Ovary (tissue), 9 donors: ENCODE results near the gene NLRP10. TPM values are rescaled to one million over a fixed set of nuclear protein-coding genes. Genes with fewer than 3 reads are reported as not detected.

ENCODE experiments used
- DNase-seq, 5 donors: peaks; one replicate each; pipeline ENCODE4 v3.0.0-alpha.2; 2019 to 2020
- H3K27ac ChIP-seq, 2 donors: fragments of 200-600 bp; one replicate each; pipeline versions ENCODE4 v1.5.1 to v1.8.0; 2019 to 2022
- H3K27me3 ChIP-seq: fragments of 200-600 bp; one replicate; pipeline ENCODE4 v1.8.0; 2022
- H3K36me3 ChIP-seq: fragments of 200-600 bp; sonication (generic); one replicate; pipeline ENCODE4 v1.5.1; 2019
- H3K4me1 ChIP-seq: one replicate; pipeline ENCODE4 v1.8.1; 2013; ENCODE audit warnings: mild to moderate bottlenecking, moderate library complexity; ENCODE audit not compliant: insufficient read depth
- H3K4me3 ChIP-seq: fragments of 200-600 bp; sonication (generic); one replicate; pipeline ENCODE4 v1.5.1; 2017
- H3K9me3 ChIP-seq, 2 donors: fragments of 200-600 bp in 1 of 2; sonication (generic) in 1 of 2; one replicate each; pipeline versions ENCODE4 v1.5.1 to v1.8.1; 2013 to 2019; ENCODE audit warnings: mild to moderate bottlenecking in 1 of 2, moderate library complexity in 1 of 2
- EP300 ChIP-seq: sonication (generic); formaldehyde crosslinking; IDR thresholded peaks from one replicate; pipeline ENCODE4 v1.6.1; 2017; ENCODE audit warnings: antibody characterized with exemption
- POLR2A ChIP-seq: fragments of 450-650 bp; IDR thresholded peaks from one replicate; pipeline ENCODE4 v1.6.1; 2017; ENCODE audit warnings: antibody characterized with exemption, mild to moderate bottlenecking, moderate library complexity
- WGBS, 3 donors: extraction: QIAGEN DNeasy Blood & Tissue Kit in 1 of 3; methylation state at CpG; one replicate each; pipeline versions ENCODE4 v1.1.5 to v1.1.7; 2013 to 2017; 5-methylcytosine and 5-hydroxymethylcytosine counted together
- intact Hi-C, 4 donors: fragments of 100-400 bp; cut with DNase I; formaldehyde crosslinking; loops; one replicate each; pipeline versions ENCODE4 v1.11.0 to v1.15.1; 2022 to 2023
- polyA plus RNA-seq, 2 donors: library from polyadenylated mRNA; stranded (reverse); fragments of 200-250 nt in 1 of 2; fragments of 350-450 nt in 1 of 2; fragmentation: Illumina TruSeq in 1 of 2; extraction: RNeasy Lipid Tissue Mini Kit (QIAGEN cat#74804) in 1 of 2; gene quantifications; one replicate each; pipeline ENCODE4 v1.2.3, GENCODE V29; 2013 to 2014
- total RNA-seq, 7 donors: library from RNA; depleted of rRNA in 2 of 7; stranded (reverse); fragments of >200 nt in 2 of 7; fragmentation: NEBNext Ultra II Directional in 3 of 7; extraction: Animal tissue kit (Norgen Biotek cat#: 25700) in 3 of 7; gene quantifications; one replicate each; pipeline versions ENCODE4 v1.1.0 to v1.2.4, GENCODE V29; 2016 to 2023
- TF ChIP-seq, protein P1 (sequence below), 3 donors: fragments of 450-650 bp in 2 of 3; fragments of 200-600 bp in 1 of 3; IDR thresholded peaks; one replicate each; pipeline versions ENCODE4 v1.5.1 to v1.8.0; 2016 to 2022; ENCODE audit warnings: antibody characterized with exemption in 3 of 3, mild to moderate bottlenecking in 1 of 3
- donor health status: DM: no; HTN: no; CAD: no; lungs with moderate emphysema.
- donor health status: DM: no; HTN: no; CAD: no.
- donor health status: Bipolar disorder and iron deficiency.
- donor health status: DM: yes; HTN: yes; CAD: no.
- donor health status: DM: no; HTN: no; CAD: no.
- donor health status: DM: yes; HTN: yes; CAD: no.

Gene NLRP10
- total and polyA plus RNA-seq, 9 donors, result not detected

DNA sequence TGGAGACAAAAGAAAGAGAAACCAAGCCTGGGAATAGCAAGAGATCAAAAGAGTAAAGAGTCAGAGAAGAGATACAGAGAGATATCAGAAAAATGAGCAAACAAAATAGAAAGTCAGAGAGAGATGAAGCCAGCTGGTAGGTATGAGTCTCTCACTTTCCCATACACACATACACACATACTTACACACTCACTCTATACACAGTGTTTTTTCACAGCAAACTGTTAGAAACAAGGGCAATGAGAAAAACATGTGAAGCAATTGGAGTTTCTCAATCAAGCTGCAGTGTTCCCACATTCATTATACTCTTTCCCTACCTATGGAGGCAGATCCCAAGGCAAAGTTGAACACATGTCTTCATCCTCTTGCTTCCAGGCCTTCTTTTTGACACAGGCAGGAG is 2.6 kb upstream of the NLRP10 start:
- no peak for TF ChIP-seq EP300
- TF ChIP-seq POLR2A, result no peak
- TF ChIP-seq, protein P1, sequence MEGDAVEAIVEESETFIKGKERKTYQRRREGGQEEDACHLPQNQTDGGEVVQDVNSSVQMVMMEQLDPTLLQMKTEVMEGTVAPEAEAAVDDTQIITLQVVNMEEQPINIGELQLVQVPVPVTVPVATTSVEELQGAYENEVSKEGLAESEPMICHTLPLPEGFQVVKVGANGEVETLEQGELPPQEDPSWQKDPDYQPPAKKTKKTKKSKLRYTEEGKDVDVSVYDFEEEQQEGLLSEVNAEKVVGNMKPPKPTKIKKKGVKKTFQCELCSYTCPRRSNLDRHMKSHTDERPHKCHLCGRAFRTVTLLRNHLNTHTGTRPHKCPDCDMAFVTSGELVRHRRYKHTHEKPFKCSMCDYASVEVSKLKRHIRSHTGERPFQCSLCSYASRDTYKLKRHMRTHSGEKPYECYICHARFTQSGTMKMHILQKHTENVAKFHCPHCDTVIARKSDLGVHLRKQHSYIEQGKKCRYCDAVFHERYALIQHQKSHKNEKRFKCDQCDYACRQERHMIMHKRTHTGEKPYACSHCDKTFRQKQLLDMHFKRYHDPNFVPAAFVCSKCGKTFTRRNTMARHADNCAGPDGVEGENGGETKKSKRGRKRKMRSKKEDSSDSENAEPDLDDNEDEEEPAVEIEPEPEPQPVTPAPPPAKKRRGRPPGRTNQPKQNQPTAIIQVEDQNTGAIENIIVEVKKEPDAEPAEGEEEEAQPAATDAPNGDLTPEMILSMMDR (IDR thresholded peaks at IDR 0.05), result no peak
- no peak overlapping the region for H3K27ac ChIP-seq

DNA sequence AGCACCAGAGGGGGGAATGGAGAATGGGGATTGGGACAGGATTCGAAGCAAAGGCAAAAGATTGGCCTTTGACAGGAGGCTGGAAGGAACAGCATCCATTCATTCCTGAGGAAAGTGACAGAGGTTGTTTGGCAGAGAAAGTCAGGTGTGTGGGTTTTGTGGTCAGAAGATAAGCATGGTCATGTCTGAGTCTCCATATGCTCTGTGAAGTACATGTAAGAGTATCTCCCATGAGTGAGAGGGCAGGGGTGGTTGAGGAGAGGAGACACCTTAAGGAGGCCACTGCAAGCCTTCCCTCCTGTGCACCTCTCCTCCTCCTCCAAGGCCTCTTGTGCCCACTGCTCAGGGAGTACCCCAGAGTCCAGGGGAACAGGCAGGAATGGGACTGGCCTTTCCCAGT is 1.9 kb upstream of the NLRP10 start:
- Histone ChIP-seq H3K4me3 (no peak overlapping the region), H3K36me3 (no peaks in the 10 kb centered on the region), H3K27ac (no peak overlapping the region), H3K4me1 (no peaks in the 10 kb centered on the region), H3K27me3 (no peaks in the 10 kb centered on the region), H3K9me3 (no peaks in the 10 kb centered on the region)
- DNase-seq, result no peak
- no peak for TF ChIP-seq EP300
- no peak for TF ChIP-seq POLR2A
- TF ChIP-seq, protein P1 (IDR thresholded peaks at IDR 0.05), result no peak
- intact Hi-C loops, result no loop called here
- 71 to 81% (median 78%) methylated on average over 1 of the region's 1 CpG for WGBS, 3 donors

More for the DNA sequence above, 2.6 kb upstream of the NLRP10 start:
- Histone ChIP-seq H3K36me3 (no peaks in the 10 kb centered on the region), H3K27me3 (no peaks in the 10 kb centered on the region), H3K9me3 (no peaks in the 10 kb centered on the region), H3K4me3 (no peak overlapping the region), H3K4me1 (no peaks in the 10 kb centered on the region)
- intact Hi-C loops, result no loop called here
- no peak for DNase-seq

DNA sequence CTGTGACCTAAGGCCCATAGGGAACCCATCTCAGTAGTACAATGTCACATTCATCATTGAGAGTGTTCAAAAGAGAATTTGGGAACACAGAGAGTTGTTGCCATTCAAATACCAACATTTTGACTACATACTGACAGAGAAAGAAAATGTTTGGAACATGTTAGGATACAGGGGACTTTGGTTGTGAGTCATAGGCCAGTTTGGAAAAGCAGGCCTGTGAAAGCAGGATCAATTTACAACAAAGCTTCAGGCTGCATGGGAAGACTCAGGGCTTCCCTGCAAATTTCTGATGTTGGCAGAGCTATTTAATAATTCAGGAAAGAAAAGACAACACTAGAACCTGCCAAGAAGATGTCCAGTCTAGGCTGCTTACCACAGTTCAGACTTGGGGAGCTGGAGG is 374 bp downstream of the NLRP10 start:
- intact Hi-C loops, result no loop called here
- Histone ChIP-seq H3K27ac (no peak overlapping the region), H3K9me3 (no peaks in the 10 kb centered on the region), H3K36me3 (no peaks in the 10 kb centered on the region), H3K27me3 (no peaks in the 10 kb centered on the region), H3K4me1 (no peaks in the 10 kb centered on the region), H3K4me3 (no peak overlapping the region)
- no peak for DNase-seq
- TF ChIP-seq POLR2A (no peak), EP300 (no peak)
- TF ChIP-seq, protein P1 (IDR thresholded peaks at IDR 0.05), result no peak

DNA sequence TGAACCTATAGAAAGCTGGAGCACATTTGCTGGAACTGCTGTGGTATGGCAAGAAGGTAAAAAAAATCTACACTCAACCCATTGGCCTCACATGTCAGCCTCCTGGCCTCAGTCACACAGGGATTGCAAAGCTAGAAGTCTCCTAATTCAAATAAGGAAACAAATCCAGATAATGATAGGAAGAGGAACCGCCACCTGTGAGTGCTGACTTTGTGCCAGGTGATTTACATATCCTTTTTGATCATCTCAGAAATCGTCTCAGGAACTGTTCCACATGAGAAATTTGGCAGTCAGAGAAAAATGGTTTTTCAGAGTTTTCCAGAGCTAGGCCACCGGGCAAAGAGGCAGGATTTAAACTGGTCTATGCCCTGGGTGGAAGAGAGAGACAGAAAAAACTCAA is 986 bp downstream of the NLRP10 start:
- Histone ChIP-seq H3K4me1 (no peaks in the 10 kb centered on the region), H3K27me3 (no peaks in the 10 kb centered on the region), H3K9me3 (no peaks in the 10 kb centered on the region), H3K4me3 (no peak overlapping the region), H3K27ac (no peak overlapping the region), H3K36me3 (no peaks in the 10 kb centered on the region)
- DNase-seq, result no peak
- intact Hi-C loops, result no loop called here
- 47 to 55% (median 54%) methylated on average over 3 of the region's 3 CpGs for WGBS, 3 donors
- TF ChIP-seq EP300, result no peak

DNA sequence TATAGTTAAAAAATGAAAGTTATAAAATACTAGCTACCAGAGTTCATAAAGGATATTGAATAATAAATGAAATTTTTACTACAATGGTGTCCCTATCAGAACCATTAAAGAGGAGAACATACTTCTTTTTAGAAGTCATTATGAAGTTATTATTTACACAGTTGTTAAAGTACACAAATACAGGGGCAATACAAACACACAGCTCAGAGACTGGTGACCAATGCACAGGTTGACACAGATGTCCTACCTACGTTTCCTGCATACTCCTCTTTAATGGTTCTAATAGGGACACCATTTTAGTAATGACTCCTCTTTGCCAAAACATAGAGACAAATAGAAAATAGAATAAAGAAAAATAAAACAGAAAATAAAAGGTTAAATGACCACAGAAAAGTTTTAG is 10.1 kb downstream of the NLRP10 start:
- no peak for TF ChIP-seq EP300
- TF ChIP-seq, protein P1 (IDR thresholded peaks at IDR 0.05), result no peak
- no peak for TF ChIP-seq POLR2A
- intact Hi-C loops, result no loop called here
- no peak overlapping the region for H3K4me3 ChIP-seq
- no peaks in the 10 kb centered on the region for H3K36me3 ChIP-seq
- H3K27me3 ChIP-seq, result no peaks in the 10 kb centered on the region
- DNase-seq, result no peak
- H3K27ac ChIP-seq, result no peak overlapping the region
- no peaks in the 10 kb centered on the region for H3K4me1 ChIP-seq
- no peaks in the 10 kb centered on the region for H3K9me3 ChIP-seq
- WGBS, 3 donors, result 63 to 82% (median 66%) methylated on average over 1 of the region's 1 CpG
